ENCODE data around the gene SHC1.

SHC1 gene

GRCh38 chr1:155001675-155002463, 31.3 kb upstream of the SHC1 start:
- Histone ChIP-seq H3K36me3 (no peaks in the 10 kb centered on the region), H3K9me3 (no peaks in the 10 kb centered on the region), H3K4me1 (peaks cover 10% of the 10 kb centered on the region), H3K4me3 (ENCODE audit: low read depth, low read length) (peak overlapping the region; percentile 72), H3K27me3 (no peaks in the 10 kb centered on the region)
- peak; percentile 58 for TF ChIP-seq CTCF (IDR thresholded peaks at IDR 0.05; ENCODE audit: low read depth, low read length)
- DNase-seq: peak; percentile 100

- Histone ChIP-seq H3K4me1 (peaks cover 10% of the 10 kb centered on the region), H3K36me3 (no peaks in the 10 kb centered on the region), H3K9me3 (no peaks in the 10 kb centered on the region), H3K27me3 (no peaks in the 10 kb centered on the region), H3K4me3 (ENCODE audit: low read depth, low read length) (peak overlapping the region; percentile 72)
- TF ChIP-seq CTCF (IDR thresholded peaks at IDR 0.05; ENCODE audit: low read depth, low read length): no peak
- DNase-seq: no peak
These were observed 30.8 kb upstream of the SHC1 start for GRCh38 chr1:155001425-155001674.

- TF ChIP-seq CTCF (IDR thresholded peaks at IDR 0.05; ENCODE audit: low read depth, low read length): no peak
- no peaks in the 10 kb centered on the region for H3K27me3 ChIP-seq
- DNase-seq: peak; percentile 90
- no peaks in the 10 kb centered on the region for H3K36me3 ChIP-seq
- peaks cover 10% of the 10 kb centered on the region for H3K4me1 ChIP-seq
- peak overlapping the region; percentile 72 for H3K4me3 ChIP-seq (ENCODE audit: low read depth, low read length)
- no peaks in the 10 kb centered on the region for H3K9me3 ChIP-seq
These were observed 30.3 kb upstream of the SHC1 start for GRCh38 chr1:155000726-155001424.

GRCh38 chr1:155000411-155000725, 29.8 kb upstream of the SHC1 start:
- Histone ChIP-seq H3K4me1 (peaks cover 10% of the 10 kb centered on the region), H3K27me3 (no peaks in the 10 kb centered on the region), H3K4me3 (ENCODE audit: low read depth, low read length) (peak overlapping the region; percentile 72), H3K36me3 (no peaks in the 10 kb centered on the region), H3K9me3 (no peaks in the 10 kb centered on the region)
- no peak for TF ChIP-seq CTCF (IDR thresholded peaks at IDR 0.05; ENCODE audit: low read depth, low read length)
- peak; percentile 43 for DNase-seq

GRCh38 chr1:154999571-155000410, 29.2 kb upstream of the SHC1 start:
- DNase-seq: no peak
- H3K4me1 ChIP-seq: peaks cover 9% of the 10 kb centered on the region

More at GRCh38 chr1:154999571-155000410, 29.2 kb upstream of the SHC1 start:
- TF ChIP-seq CTCF (IDR thresholded peaks at IDR 0.05; ENCODE audit: low read depth, low read length): no peak
- Histone ChIP-seq H3K27me3 (no peaks in the 10 kb centered on the region), H3K36me3 (no peaks in the 10 kb centered on the region), H3K4me3 (ENCODE audit: low read depth, low read length) (peak overlapping the region; percentile 59), H3K9me3 (no peaks in the 10 kb centered on the region)
